Fibroblast of lung (primary cell): ENCODE results near the gene MGAT4A. TPM values are rescaled to one million over a fixed set of nuclear protein-coding genes. Genes with fewer than 3 reads are reported as not detected.
A peak's percentile ranks its signal among the peaks of the same experiment; 100 is the strongest.

Experiments used
- DNase-seq, 2 donors: peaks; one replicate each; pipeline versions ENCODE4 v3.0.0 to v3.0.0-alpha.2; 2010; ENCODE audit warnings: low read depth in 2 of 2
- H2AFZ ChIP-seq: 2 replicates; pipeline ENCODE4 v1.5.1; 2012; ENCODE audit warnings: low read length, control low read depth, inconsistent platforms
- H3K27ac ChIP-seq: 2 replicates; pipeline ENCODE4 v1.5.1; 2011; ENCODE audit warnings: low read length, control low read depth; ENCODE audit not compliant: insufficient read depth
- H3K27me3 ChIP-seq: 2 replicates; pipeline ENCODE4 v1.5.1; 2011; ENCODE audit warnings: mild to moderate bottlenecking, low read length; ENCODE audit not compliant: control insufficient read depth, insufficient read depth
- H3K36me3 ChIP-seq: 2 replicates; pipeline ENCODE4 v1.5.1; 2011; ENCODE audit warnings: low read length; ENCODE audit not compliant: control insufficient read depth, insufficient read depth
- H3K4me1 ChIP-seq: 2 replicates; pipeline ENCODE4 v1.5.1; 2011; ENCODE audit warnings: low read length; ENCODE audit not compliant: control insufficient read depth, insufficient read depth; ENCODE audit errors: extremely low read depth
- H3K4me2 ChIP-seq: 2 replicates; pipeline ENCODE4 v1.5.1; 2011; ENCODE audit warnings: low read length, control low read depth; ENCODE audit not compliant: insufficient read depth; ENCODE audit errors: extremely low read depth
- H3K4me3 ChIP-seq, 4 experiments: fragments of 200-600 bp in 1 of 4; sonication (generic) in 1 of 4; replicated peaks in 1 of 4; 2 replicates each; pipeline ENCODE4 v1.5.1; 2011 to 2016; ENCODE audit warnings: low read length in 4 of 4, low read depth in 3 of 4, mild to moderate bottlenecking in 3 of 4, control low read depth in 2 of 4, inconsistent platforms in 1 of 4, mixed read lengths in 1 of 4; ENCODE audit not compliant: insufficient read depth in 1 of 4; ENCODE audit errors: control extremely low read depth in 1 of 4
- H3K79me2 ChIP-seq: 2 replicates; pipeline ENCODE4 v1.5.1; 2012; ENCODE audit warnings: mild to moderate bottlenecking, low read length, inconsistent platforms; ENCODE audit not compliant: control insufficient read depth, insufficient read depth
- H3K9ac ChIP-seq: 2 replicates; pipeline ENCODE4 v1.5.1; 2011; ENCODE audit warnings: mild to moderate bottlenecking, low read length, control low read depth; ENCODE audit not compliant: insufficient read depth
- H3K9me3 ChIP-seq: 2 replicates; pipeline ENCODE4 v1.5.1; 2012; ENCODE audit warnings: low read depth, low read length; ENCODE audit not compliant: control insufficient read depth, insufficient read depth
- H4K20me1 ChIP-seq: 2 replicates; pipeline ENCODE4 v1.5.1; 2011; ENCODE audit warnings: low read length; ENCODE audit not compliant: control insufficient read depth, insufficient read depth; ENCODE audit errors: extremely low read depth
- CTCF ChIP-seq, 2 donors: IDR thresholded peaks in 1 of 2; conservative IDR thresholded peaks in 1 of 2; 1 replicate in 1 of 2; 2 replicates in 1 of 2; pipeline ENCODE4 v1.5.1; 2011 to 2012; ENCODE audit warnings: low read length in 2 of 2, control low read depth in 1 of 2, inconsistent platforms in 1 of 2, low read depth in 1 of 2, mild to moderate bottlenecking in 1 of 2
- EZH2 ChIP-seq: IDR thresholded peaks from 2 replicates; pipeline ENCODE4 v1.5.1; 2012; ENCODE audit warnings: low read length, control low read depth, mild to moderate bottlenecking; ENCODE audit errors: missing control alignments
- polyA plus RNA-seq, 2 donors: library from polyadenylated mRNA; depleted of rRNA in 1 of 2; stranded (reverse) in 1 of 2; unstranded in 1 of 2; fragments of >200 nt; gene quantifications; 2 replicates each; pipeline ENCODE4 v1.2.1, GENCODE V29; 2011 to 2012; ENCODE audit warnings: missing spikeins in 1 of 2
- total RNA-seq: library from RNA; depleted of rRNA; stranded (reverse); fragments of >200 nt; gene quantifications from 2 replicates; pipeline ENCODE4 v1.2.1, GENCODE V29; 2014

The MGAT4A gene
- total and polyA plus RNA-seq, 2 donors (not counting 1 experiment from before 2014, with no cell fraction given) = 0.10 to 0.17 TPM

GRCh38 chr2:98569915-98570314, 161.0 kb downstream of the MGAT4A start:
- H3K27ac ChIP-seq = no peak overlapping the region
- no peaks in the 10 kb centered on the region for H3K79me2 ChIP-seq
- H3K27me3 ChIP-seq = no peaks in the 10 kb centered on the region
- no peak for DNase-seq
- no peak overlapping the region for H3K4me2 ChIP-seq
- no peak overlapping the region for H2AFZ ChIP-seq
- H3K9ac ChIP-seq = no peak overlapping the region
- no peaks in the 10 kb centered on the region for H3K4me1 ChIP-seq
- TF ChIP-seq CTCF (conservative IDR thresholded peaks at IDR 0.05 in 1 of 2, IDR thresholded peaks at IDR 0.05 in 1 of 2; ENCODE audit: low read depth in 1 of 2, low read length in 2 of 2) = no peak
- TF ChIP-seq EZH2 = no peak
- peaks cover 5% of the 10 kb centered on the region for H3K36me3 ChIP-seq
- H4K20me1 ChIP-seq = no peaks in the 10 kb centered on the region
- no peaks in the 10 kb centered on the region for H3K9me3 ChIP-seq
- H3K4me3 ChIP-seq = no peak overlapping the region

- H4K20me1 ChIP-seq = no peaks in the 10 kb centered on the region
- no peak overlapping the region for H2AFZ ChIP-seq
- TF ChIP-seq EZH2 (no peak), CTCF (conservative IDR thresholded peaks at IDR 0.05 in 1 of 2, IDR thresholded peaks at IDR 0.05 in 1 of 2; ENCODE audit: low read depth in 1 of 2, low read length in 2 of 2) (peak; percentile 57 to 78)
- no peak for DNase-seq
- no peaks in the 10 kb centered on the region for H3K4me1 ChIP-seq
- H3K4me3 ChIP-seq = no peak overlapping the region
- H3K4me2 ChIP-seq = no peak overlapping the region
- no peaks in the 10 kb centered on the region for H3K9me3 ChIP-seq
- no peaks in the 10 kb centered on the region for H3K79me2 ChIP-seq
- no peak overlapping the region for H3K9ac ChIP-seq
- no peaks in the 10 kb centered on the region for H3K27me3 ChIP-seq
- H3K36me3 ChIP-seq = peaks cover 5% of the 10 kb centered on the region
- H3K27ac ChIP-seq = no peak overlapping the region
Observed at GRCh38 chr2:98569197-98569793, 161.6 kb downstream of the MGAT4A start.

Other genes starting within 250 kb of the MGAT4A start
- gene COA5, start 122.6 kb downstream of the MGAT4A start, total RNA-seq = 33.4 and 38.6 TPM in 2 replicates
- gene COA5, start 122.6 kb downstream of the MGAT4A start, polyA plus RNA-seq = 19.3 and 22.5 TPM in 2 replicates
- gene UNC50, start 122.5 kb downstream of the MGAT4A start, total RNA-seq = 54.2 and 64.1 TPM in 2 replicates
- gene UNC50, start 122.5 kb downstream of the MGAT4A start, polyA plus RNA-seq = 45.2 and 71.4 TPM in 2 replicates
- under 0.01 TPM in 1 of 2 replicates, not detected in the other for gene CRACDL, start 205.1 kb upstream of the MGAT4A start, total RNA-seq
- gene CRACDL, start 205.1 kb upstream of the MGAT4A start, polyA plus RNA-seq = not detected in 2 replicates